NOMO-1 (cell line): ENCODE measurements around the gene MPC1.

Experiments
- DNase-seq, 2 experiments: peaks; one replicate each; lab custom pipeline; 2025; ENCODE audit not compliant: unreplicated experiment in 2 of 2; lab: John Stamatoyannopoulos, UW

Gene MPC1

GRCh38 chr6:166382933-166383801, at the start of gene MPC1:
MPC1 (minus strand) TSS chr6:166382940; CDS start chr6:166382876, 64 bp downstream.
- peak; percentile 95 to 98 for DNase-seq

- DNase-seq: no peak
These were observed 47.5 kb upstream of the MPC1 start for GRCh38 chr6:166430269-166430668.

- DNase-seq: no peak
These were observed 41.7 kb upstream of the MPC1 start for GRCh38 chr6:166424431-166424830.

- DNase-seq: no peak
These were observed 41.0 kb upstream of the MPC1 start for GRCh38 chr6:166423781-166424180.

GRCh38 chr6:166423051-166423745, 40.5 kb upstream of the MPC1 start:
- no peak for DNase-seq

GRCh38 chr6:166422201-166422940, 39.6 kb upstream of the MPC1 start:
- no peak for DNase-seq

GRCh38 chr6:166420351-166420750, 37.6 kb upstream of the MPC1 start:
- DNase-seq: peak; percentile 37 to 75

GRCh38 chr6:166419717-166420116, 37.0 kb upstream of the MPC1 start:
- no peak for DNase-seq

- peak in 1 of 2 experiments; percentile 11 for DNase-seq
These were observed 36.5 kb upstream of the MPC1 start for GRCh38 chr6:166419286-166419685.

- DNase-seq: no peak
These were observed 36.0 kb upstream of the MPC1 start for GRCh38 chr6:166418691-166419143.

- no peak for DNase-seq
These were observed 34.5 kb upstream of the MPC1 start for GRCh38 chr6:166417285-166417691.

GRCh38 chr6:166415833-166416347, 33.1 kb upstream of the MPC1 start:
- DNase-seq: no peak

GRCh38 chr6:166415306-166415705, 32.6 kb upstream of the MPC1 start:
- no peak for DNase-seq

- no peak for DNase-seq
These were observed 30.8 kb upstream of the MPC1 start for GRCh38 chr6:166413491-166413951.

GRCh38 chr6:166412911-166413384, 30.2 kb upstream of the MPC1 start:
- DNase-seq: no peak

GRCh38 chr6:166412156-166412910, 29.6 kb upstream of the MPC1 start:
- no peak for DNase-seq

- no peak for DNase-seq
These were observed 29.0 kb upstream of the MPC1 start for GRCh38 chr6:166411721-166412151.

- no peak for DNase-seq
These were observed 28.5 kb upstream of the MPC1 start for GRCh38 chr6:166411271-166411670.

- DNase-seq: no peak
These were observed 27.7 kb upstream of the MPC1 start for GRCh38 chr6:166410426-166410935.
